Sigmoid colon (tissue), 4 donors: ENCODE data around the gene ABLIM1.

Experiments
- EP300 ChIP-seq, 4 donors: sonication (generic); formaldehyde crosslinking; IDR thresholded peaks; one replicate each; pipeline ENCODE4 v1.6.1; 2017; ENCODE audit warnings: antibody characterized with exemption in 4 of 4
- POLR2A ChIP-seq, 2 donors: fragments of 450-650 bp; IDR thresholded peaks; one replicate each; pipeline ENCODE4 v1.6.1; 2016; ENCODE audit warnings: antibody characterized with exemption in 2 of 2, mild to moderate bottlenecking in 2 of 2, moderate library complexity in 2 of 2
- POLR2AphosphoS5 ChIP-seq, 4 donors: sonication (generic); formaldehyde crosslinking; IDR thresholded peaks; one replicate each; pipeline ENCODE4 v1.6.1; 2017; ENCODE audit warnings: antibody characterized with exemption in 4 of 4
- TF ChIP-seq, protein P1 (sequence below), 4 experiments: fragments of 450-650 bp in 3 of 4; fragments of 200-600 bp in 1 of 4; IDR thresholded peaks; one replicate each; pipeline ENCODE4 v1.5.1; 2016 to 2019; ENCODE audit warnings: antibody characterized with exemption in 4 of 4, mild to moderate bottlenecking in 3 of 4, moderate library complexity in 2 of 4

DNA sequence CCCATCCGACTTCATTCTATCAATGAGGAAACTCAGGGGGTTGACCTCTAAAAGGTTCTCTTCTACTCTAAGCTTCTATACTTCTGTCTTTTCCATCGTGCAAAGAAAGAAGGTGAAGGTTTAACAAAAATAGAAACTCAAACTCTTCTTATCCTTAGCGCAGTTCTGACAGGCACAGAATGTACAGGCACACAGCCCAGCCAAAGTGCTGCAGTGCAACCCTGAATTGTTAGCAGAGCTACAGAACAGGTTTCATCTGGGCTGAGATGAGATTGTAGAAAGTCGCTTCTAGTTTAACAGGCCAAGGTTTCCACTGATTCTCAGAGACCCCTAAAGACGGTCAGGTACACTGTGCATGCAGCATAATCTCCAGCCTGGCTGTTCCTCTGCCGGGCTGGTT, 174.5 kb downstream of the ABLIM1 start:
- TF ChIP-seq, protein P1, sequence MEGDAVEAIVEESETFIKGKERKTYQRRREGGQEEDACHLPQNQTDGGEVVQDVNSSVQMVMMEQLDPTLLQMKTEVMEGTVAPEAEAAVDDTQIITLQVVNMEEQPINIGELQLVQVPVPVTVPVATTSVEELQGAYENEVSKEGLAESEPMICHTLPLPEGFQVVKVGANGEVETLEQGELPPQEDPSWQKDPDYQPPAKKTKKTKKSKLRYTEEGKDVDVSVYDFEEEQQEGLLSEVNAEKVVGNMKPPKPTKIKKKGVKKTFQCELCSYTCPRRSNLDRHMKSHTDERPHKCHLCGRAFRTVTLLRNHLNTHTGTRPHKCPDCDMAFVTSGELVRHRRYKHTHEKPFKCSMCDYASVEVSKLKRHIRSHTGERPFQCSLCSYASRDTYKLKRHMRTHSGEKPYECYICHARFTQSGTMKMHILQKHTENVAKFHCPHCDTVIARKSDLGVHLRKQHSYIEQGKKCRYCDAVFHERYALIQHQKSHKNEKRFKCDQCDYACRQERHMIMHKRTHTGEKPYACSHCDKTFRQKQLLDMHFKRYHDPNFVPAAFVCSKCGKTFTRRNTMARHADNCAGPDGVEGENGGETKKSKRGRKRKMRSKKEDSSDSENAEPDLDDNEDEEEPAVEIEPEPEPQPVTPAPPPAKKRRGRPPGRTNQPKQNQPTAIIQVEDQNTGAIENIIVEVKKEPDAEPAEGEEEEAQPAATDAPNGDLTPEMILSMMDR (IDR thresholded peaks at IDR 0.05) = no peak
- TF ChIP-seq POLR2A (IDR thresholded peaks at IDR 0.05) (no peak), EP300 (IDR thresholded peaks at IDR 0.05) (no peak), POLR2AphosphoS5 (IDR thresholded peaks at IDR 0.05) (no peak)
